Measurements from ENCODE around the gene LAP3. TPM values are rescaled to one million over a fixed set of nuclear protein-coding genes. Genes with fewer than 3 reads are reported as not detected.

Gene LAP3
- polyA plus RNA-seq, 3 donors = 66.7 to 82.7 (median 71.2) TPM

GRCh38 chr4:17646693-17647092 is 69.7 kb downstream of the LAP3 start:
- DNase-seq (ENCODE audit: extremely low read depth in 1 of 11, low read depth in 9 of 11, low spot score in 4 of 11) = no peak

- DNase-seq (ENCODE audit: extremely low read depth in 1 of 11, low read depth in 9 of 11, low spot score in 4 of 11) = no peak
Measured at GRCh38 chr4:17647176-17647806, 70.3 kb downstream of the LAP3 start.

GRCh38 chr4:17647927-17648326 is 70.9 kb downstream of the LAP3 start:
- DNase-seq (ENCODE audit: extremely low read depth in 1 of 11, low read depth in 9 of 11, low spot score in 4 of 11) = no peak

- DNase-seq (ENCODE audit: extremely low read depth in 1 of 11, low read depth in 9 of 11, low spot score in 4 of 11) = no peak
Measured at GRCh38 chr4:17650406-17650805, 73.4 kb downstream of the LAP3 start.

GRCh38 chr4:17654701-17655100 is 77.7 kb downstream of the LAP3 start:
- no peak for DNase-seq (ENCODE audit: extremely low read depth in 1 of 11, low read depth in 9 of 11, low spot score in 4 of 11)

DNA sequence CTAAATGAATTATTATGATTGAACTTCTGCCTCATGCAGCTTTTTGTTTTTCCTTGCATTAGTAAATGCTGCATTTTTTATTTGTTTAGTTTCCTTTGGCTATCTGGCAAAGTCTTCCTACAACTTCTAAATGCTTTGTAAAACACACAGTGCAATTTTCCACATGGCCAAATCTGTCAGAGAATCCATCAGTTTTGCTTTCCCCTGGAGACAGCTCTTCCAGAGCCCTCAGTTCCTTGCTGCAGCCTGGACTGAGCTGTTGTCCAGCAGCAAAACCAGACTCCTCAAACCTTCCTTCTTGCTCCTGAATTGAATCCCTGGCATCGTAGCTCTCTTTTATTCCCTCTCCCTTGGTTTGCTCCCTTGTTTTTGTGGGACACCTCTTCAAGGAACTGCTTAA is 80.1 kb downstream of the LAP3 start:
- DNase-seq (ENCODE audit: extremely low read depth in 1 of 11, low read depth in 9 of 11, low spot score in 4 of 11) = no peak

Other genes with a start within 250 kb of the LAP3 start
- gene QDPR, start 65.1 kb upstream of the LAP3 start, polyA plus RNA-seq (ENCODE audit: insufficient read length in 3 of 3) = 10 to 100 TPM; 50.6 to 62.4 (median 53.9) TPM
- gene CLRN2, start 62.0 kb upstream of the LAP3 start, polyA plus RNA-seq (ENCODE audit: insufficient read length in 3 of 3) = not detected
- 10 to 100 TPM; 62.0 to 68.5 (median 66.2) TPM for gene MED28, start 37.4 kb downstream of the LAP3 start, polyA plus RNA-seq (ENCODE audit: insufficient read length in 3 of 3)
- under 1 TPM; 0.42 to 0.89 (median 0.60) TPM for gene FAM184B, start 204.4 kb downstream of the LAP3 start, polyA plus RNA-seq (ENCODE audit: insufficient read length in 3 of 3)
- gene DCAF16, start 233.6 kb downstream of the LAP3 start, polyA plus RNA-seq (ENCODE audit: insufficient read length in 3 of 3) = 10 to 100 TPM; 43.2 to 84.4 (median 54.5) TPM
- 10 to 100 TPM; 23.4 to 39.8 (median 29.7) TPM for gene NCAPG, start 233.8 kb downstream of the LAP3 start, polyA plus RNA-seq (ENCODE audit: insufficient read length in 3 of 3)

All from renal cortex interstitium (tissue), 11 donors.